Measurements from ENCODE around the gene ATRAID.
A peak's percentile ranks its signal among the peaks of the same experiment; 100 is the strongest.
"Not testable (repeated sequence)": the region's sequence is repeated elsewhere in the genome, so short reads cannot be mapped to it uniquely, and the experiment has no call there.

Gene ATRAID

GRCh38 chr2:27211943-27212625 is at the start of gene ATRAID, which contains the start of gene SLC5A6:
ATRAID (plus strand) TSS chr2:27212041; CDS start chr2:27212369, 328 bp downstream.
SLC5A6 (minus strand) TSS chr2:27212268; CDS start chr2:27207650, 4,618 bp downstream.
- DNase-seq: peak; percentile 75 to 79

GRCh38 chr2:27162151-27163121 is 49.4 kb upstream of the ATRAID start:
- no peak for DNase-seq

DNA sequence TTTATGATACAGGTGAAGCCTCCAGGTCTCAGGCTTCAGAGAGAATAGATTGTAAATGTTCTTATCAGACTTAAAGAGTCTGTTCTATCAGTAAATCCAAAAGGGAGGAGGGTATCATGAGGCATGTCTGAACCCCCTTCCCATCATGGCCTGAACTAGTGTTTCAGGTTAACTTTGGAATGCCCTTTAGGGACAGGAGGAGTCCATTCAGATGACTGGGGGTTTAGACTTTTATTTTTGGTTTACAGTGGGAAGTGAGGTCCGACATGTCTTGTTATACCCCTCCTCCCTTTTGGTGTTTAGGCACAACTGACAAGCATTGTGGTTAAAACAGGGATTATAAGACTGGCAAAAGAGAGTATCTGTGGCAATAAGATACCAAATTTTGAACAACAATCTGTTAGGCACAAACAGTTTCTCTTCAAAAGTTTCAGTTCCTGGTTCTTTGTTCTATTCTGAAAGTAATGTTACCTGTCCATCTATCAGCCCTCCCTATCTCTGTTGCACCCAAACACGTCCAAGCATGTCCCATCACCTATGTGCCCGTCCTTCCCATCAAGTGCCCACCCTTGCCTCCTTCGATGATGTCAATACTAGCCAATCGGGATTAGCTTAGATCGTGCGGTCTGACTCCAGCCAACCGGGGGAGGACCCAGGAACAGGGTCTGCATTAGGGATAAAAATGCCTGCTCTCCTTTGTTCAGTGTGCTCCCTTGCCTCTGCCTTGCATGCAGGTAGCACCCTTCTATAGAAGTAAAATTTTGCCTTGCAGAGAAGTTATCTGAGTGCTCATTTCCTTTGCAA is 46.7 kb upstream of the ATRAID start:
- DNase-seq: no peak

DNA sequence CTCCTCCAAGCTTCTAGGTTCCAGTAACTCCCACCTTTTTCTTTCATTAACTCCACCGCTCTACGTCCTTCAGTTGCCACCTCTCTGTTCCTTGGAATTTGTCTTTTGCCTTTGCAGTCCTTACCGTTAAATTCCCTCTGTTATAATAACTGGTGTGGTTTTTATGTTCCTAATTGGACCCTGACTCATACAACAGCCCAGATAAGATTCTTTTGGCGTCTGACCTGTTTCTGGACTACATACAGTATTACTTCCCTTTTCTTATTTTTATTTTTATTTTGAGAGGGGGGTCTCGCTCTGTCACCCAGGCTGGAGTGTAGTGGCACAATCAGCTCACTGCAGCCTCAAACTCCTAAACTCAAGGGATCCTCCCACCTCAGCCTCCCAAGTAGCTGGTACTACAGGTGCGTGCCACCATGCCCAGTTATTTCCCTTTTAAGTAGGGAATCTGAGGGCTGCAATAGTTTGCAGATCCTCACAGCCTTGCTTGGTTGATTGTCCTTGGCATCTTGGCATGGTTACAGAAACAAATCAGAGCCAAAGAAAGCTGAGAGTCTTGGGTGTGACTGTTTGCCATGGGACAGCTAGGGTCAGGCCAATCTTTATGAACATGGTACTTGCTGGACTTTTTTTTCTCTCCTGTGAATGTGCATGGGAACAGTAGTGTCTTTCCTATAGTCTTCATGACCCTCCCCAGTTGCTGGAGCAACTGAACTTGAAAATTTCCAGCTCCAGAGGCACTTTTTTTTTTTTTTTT is 41.1 kb upstream of the ATRAID start:
- DNase-seq: no peak

- DNase-seq: no peak
Observed at GRCh38 chr2:27171351-27171848, 40.4 kb upstream of the ATRAID start.

DNA sequence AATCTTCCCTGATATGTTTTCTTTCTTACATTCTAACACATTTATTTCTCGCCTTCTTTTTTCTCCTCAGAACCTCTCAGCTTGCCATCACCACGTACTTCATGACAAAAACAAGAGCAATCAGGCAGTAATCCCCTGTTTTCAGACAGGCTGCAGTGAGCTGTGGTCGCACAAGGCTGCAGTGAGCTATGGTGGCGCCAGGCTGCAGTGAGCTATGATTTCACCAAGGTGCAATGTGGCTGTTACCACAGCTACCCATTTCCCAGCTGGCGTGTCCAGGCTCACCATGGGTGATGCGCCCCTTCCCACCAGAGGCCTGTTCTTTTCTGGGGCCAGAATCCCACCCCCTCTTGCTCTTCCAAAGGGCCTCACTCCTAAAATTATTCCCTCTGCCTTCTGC is 37.2 kb upstream of the ATRAID start:
- DNase-seq: no peak

- DNase-seq: no peak
Observed at GRCh38 chr2:27175330-27175729, 36.5 kb upstream of the ATRAID start.

DNA sequence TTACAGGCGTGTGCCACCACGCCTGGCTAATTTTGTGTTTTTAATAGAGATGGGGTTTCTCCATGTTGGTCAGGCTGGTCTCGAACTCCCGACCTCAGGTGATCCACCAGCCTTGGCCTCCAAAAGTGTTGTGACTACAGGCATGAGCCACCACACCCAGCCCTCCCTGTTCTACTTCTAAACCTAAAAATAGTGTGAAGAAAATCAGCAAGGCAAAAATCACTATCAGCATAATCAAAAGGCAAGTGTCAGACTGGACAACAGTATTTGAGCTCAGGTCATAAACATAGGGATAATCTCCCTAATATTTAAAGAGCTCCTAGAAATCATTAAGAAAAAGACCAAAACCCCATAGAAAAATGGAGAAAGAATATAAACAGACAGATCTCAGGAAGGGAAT is 36.1 kb upstream of the ATRAID start:
- not testable (repeated sequence) for DNase-seq

DNA sequence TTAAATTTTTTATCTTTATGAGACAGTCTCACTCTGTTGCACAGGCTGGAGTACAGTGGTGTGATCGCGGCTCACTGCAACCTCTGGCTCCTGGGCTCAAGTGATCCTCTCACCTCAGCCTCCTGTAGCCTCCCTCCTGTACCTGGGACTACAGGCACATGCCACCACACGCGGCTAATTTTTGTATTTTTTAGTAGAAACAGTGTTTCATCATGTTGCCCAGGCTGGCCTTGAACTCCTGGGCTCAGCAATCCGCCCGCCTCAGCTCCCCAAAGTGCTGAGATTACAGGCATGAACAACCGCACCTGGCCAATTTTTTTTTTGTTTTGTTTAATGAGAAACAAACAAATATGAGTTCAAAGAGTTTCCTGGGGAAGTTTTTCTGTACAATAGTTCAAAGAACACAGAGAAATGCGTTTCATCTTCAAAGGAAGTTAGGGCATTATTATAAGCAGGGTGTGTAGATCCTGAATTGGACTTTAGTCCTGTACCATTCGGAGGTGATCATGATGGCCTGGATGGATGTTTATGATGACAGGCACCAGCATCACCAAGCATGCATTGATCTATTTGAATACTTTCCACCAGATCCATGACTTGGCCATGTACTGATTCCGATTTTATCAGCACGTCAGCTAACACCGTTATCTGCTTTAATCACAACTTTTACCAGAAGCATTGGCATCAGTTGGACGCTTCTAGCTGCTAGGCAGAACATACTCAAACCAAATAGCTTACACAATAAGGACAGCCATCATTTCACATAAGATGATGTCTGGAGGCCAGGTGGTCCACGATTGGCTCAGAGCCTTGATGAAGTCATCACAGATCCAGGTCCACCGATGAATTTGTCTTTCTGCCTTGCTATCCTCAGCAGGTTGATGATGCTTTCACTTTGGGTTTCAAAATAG is 34.1 kb upstream of the ATRAID start:
- DNase-seq: no peak

DNA sequence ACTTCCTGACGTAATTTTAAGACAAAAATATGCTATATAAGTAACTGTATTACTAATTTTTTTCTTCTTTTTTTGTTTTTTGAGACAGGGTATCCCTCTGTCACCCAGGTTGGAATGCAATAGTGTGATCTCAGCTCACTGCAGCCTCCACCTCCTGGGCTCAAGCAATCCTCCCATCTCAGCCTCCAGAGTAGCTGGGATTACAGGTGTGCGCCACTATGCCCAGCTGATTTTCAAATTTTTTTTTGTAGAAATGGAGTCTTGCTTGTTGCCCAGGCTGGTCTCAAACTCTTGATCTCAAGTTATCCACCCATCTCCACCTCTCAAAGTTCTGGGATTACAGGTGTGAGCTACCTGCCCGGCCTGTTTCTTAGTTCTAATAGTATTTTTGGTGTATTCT is 33.4 kb upstream of the ATRAID start:
- no peak for DNase-seq

GRCh38 chr2:27179344-27180000 is 32.4 kb upstream of the ATRAID start:
- DNase-seq: no peak

DNA sequence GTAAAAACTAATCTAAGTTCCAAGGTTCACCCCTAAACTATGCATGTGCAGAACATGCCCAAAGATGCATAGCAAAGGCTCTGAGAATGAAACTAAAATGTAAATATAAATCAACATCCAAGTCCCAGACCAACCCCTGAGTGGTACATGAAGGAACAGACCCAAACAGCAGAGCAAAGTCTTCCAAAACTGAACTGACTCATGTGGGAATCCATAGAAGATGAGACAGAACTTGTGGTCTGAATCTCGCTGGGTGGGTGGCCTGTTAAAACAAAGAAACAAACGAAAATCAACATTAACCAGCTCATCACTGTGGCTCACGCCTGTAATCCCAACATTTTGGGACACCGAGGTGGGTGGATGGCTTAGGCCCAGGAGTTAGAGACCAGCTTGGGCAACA is 29.5 kb upstream of the ATRAID start:
- no peak for DNase-seq

DNA sequence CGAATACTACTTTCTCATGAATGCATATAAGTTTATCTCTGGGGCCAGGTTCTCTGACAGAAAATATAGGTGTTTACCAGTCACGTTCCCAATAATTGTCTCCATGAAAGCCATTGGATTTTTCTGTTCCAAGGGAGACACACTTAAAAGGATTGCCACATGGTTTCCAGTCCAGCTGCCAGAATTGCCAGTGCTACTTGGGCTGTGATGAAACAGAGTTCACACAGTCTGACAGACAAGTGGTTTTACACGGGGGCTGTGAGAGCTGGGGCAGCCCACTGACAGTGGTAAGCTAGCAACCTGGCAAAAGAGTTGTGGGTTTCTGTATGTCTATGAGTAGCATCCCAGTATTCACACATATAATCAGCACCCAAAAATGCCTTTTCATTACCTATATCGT is 27.7 kb upstream of the ATRAID start:
- DNase-seq: no peak

DNA sequence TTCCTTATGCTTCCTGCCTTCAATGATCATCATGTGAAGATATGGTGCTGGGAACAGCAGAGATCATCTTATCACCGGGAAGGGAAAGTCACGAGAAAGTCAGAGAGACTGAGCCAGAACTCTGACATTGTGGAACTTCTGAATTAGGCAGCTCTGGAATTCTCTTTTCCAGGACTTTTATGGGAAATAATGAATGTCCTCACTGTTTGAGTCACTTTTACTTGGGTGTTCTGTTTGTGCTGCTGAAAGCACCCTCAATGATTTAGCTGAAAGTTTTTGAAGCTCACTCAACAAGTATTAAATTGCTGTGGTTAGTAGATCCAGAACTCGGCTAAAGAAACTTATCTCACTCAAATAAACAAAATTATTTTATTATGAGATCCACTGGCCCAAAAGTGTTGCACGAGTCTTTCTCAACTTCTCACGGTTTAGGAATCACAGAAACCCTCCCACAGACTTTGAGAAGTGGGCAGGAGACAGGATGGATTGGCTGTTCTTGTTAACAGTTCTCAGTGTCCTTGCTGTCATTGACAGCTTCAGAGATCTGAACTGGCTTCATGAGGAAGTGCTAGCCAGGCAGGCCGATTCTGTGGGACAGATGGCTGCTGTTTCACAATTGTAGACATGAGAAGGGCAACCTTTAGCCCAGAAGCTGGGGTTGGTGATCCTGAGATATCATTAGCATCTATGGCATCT is 26.4 kb upstream of the ATRAID start:
- DNase-seq: no peak

DNA sequence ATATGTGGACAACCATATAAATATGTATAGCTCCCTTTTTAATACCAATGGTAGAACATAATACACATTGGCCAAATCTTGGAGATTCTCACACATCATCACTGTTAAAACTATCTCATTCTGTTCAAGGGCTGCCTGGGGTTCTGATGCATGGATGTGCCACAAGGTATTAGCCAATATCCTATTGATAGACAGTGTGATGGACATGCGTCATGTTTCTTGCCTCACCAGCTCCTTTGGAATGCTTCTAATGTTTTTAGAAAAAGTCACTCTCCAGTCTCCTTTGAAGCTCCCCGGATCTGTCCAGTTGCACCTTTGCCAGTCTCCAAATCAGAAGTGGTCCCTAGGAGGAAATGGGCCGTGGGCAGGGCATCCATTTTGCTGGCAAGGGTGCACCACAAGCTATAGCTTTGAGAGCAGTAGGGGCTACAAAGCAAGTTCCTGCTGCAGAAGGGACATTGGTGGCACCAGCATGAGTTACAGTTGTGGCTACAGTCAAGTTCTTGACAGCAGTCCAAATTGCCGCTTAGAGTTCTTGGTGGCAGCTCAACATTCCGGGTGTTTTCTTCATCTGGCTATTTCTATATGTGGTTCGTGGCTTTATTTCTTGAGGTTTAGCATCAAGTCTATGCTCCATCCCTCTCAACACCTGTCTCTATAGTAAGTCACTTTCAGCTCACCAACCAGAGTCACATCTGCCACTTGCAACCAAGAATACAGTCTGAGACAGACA is 25.1 kb upstream of the ATRAID start:
- DNase-seq: no peak

- no peak for DNase-seq
Observed at GRCh38 chr2:27189989-27190388, 21.9 kb upstream of the ATRAID start.

DNA sequence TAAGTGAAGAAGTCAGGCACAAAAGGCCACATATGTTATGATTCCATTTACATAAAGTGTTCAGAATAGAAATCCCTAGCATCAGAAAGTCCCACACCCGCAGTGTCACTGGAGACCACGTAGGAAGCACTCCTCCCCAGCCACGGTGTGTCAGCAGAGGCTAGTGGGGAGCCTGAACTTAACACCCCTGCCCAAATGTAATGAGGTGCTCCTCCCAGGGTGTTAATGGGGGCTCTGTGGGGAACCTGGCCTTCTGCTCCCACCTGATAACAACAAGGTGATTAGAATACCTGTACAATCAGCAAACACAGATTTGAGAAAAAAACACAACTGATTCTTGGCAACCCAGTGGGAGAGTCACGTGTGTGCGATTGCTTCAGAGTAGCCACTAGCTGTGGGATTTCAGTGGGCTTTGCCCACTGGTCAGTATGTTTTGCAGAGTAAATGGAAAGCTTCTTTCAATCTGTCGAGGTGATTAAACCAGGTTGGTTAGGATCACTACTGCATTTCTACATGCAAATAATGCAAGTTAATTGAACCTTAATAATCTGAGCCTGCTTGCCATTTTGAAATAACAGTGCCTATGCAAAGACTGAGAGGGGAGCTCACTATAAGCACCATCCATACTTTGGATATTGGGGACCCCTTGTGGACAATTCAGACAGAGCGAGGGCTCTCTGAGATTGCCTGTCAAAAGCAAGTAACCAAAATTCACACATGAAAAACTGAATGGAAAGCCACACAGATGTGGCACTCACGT is 20.6 kb upstream of the ATRAID start:
- peak; percentile 22 to 30 for DNase-seq

Measured in NCI-H1930 (cell line).